HUDEP-2 (cell line): ENCODE data around the gene DENND5B.
"Not testable (repeated sequence)": the region's sequence is repeated elsewhere in the genome, so short reads cannot be mapped to it uniquely, and the experiment has no call there.

Experiments
- DNase-seq, 76 experiments: peaks; one replicate each; lab custom pipeline; 2025; ENCODE audit not compliant: unreplicated experiment in 76 of 76; lab: John Stamatoyannopoulos, UW

The DENND5B gene

GRCh38 chr12:31477687-31478086 lies 113.2 kb downstream of the DENND5B start:
- no peak for DNase-seq

- DNase-seq: no peak
Measured at GRCh38 chr12:31476437-31476836, 114.5 kb downstream of the DENND5B start.

- not testable (repeated sequence) for DNase-seq
Measured at GRCh38 chr12:31475610-31476009, 115.3 kb downstream of the DENND5B start.

- no peak for DNase-seq
Measured at GRCh38 chr12:31474751-31475150, 116.2 kb downstream of the DENND5B start.

- DNase-seq: no peak
Measured at GRCh38 chr12:31471823-31472222, 119.1 kb downstream of the DENND5B start.

- no peak for DNase-seq
Measured at GRCh38 chr12:31471051-31471450, 119.9 kb downstream of the DENND5B start.

- DNase-seq: no peak
Measured at GRCh38 chr12:31470459-31470858, 120.5 kb downstream of the DENND5B start.

- DNase-seq: no peak
Measured at GRCh38 chr12:31466768-31467167, 124.2 kb downstream of the DENND5B start.

- no peak for DNase-seq
Measured at GRCh38 chr12:31465002-31465401, 125.9 kb downstream of the DENND5B start.

GRCh38 chr12:31460024-31460423 lies 130.9 kb downstream of the DENND5B start:
- no peak for DNase-seq

GRCh38 chr12:31456562-31456961 lies 134.4 kb downstream of the DENND5B start:
- no peak for DNase-seq

- DNase-seq: no peak
Measured at GRCh38 chr12:31444736-31445135, 146.2 kb downstream of the DENND5B start.

- DNase-seq: no peak
Measured at GRCh38 chr12:31440586-31440985, 150.3 kb downstream of the DENND5B start.

GRCh38 chr12:31440134-31440533 lies 150.8 kb downstream of the DENND5B start:
- no peak for DNase-seq

- DNase-seq: no peak
Measured at GRCh38 chr12:31431721-31432240, 159.2 kb downstream of the DENND5B start.

GRCh38 chr12:31423405-31423804 lies 167.5 kb downstream of the DENND5B start:
- DNase-seq: no peak

- no peak for DNase-seq
Measured at GRCh38 chr12:31412292-31412801, 178.6 kb downstream of the DENND5B start.

GRCh38 chr12:31408763-31409162 lies 182.2 kb downstream of the DENND5B start:
- no peak for DNase-seq

GRCh38 chr12:31407562-31407961 lies 183.4 kb downstream of the DENND5B start:
- no peak for DNase-seq

- no peak for DNase-seq
Measured at GRCh38 chr12:31406345-31406744, 184.6 kb downstream of the DENND5B start.

GRCh38 chr12:31405021-31405420 lies 185.9 kb downstream of the DENND5B start:
- no peak for DNase-seq

- DNase-seq: peak in 46 of 76 experiments; percentile 1 to 57 (median 20)
Measured at GRCh38 chr12:31403099-31403607, 187.8 kb downstream of the DENND5B start.
